ENCODE data around the gene TATDN2.
"Not testable (repeated sequence)": the region's sequence is repeated elsewhere in the genome, so short reads cannot be mapped to it uniquely, and the experiment has no call there.

Gene TATDN2

DNA sequence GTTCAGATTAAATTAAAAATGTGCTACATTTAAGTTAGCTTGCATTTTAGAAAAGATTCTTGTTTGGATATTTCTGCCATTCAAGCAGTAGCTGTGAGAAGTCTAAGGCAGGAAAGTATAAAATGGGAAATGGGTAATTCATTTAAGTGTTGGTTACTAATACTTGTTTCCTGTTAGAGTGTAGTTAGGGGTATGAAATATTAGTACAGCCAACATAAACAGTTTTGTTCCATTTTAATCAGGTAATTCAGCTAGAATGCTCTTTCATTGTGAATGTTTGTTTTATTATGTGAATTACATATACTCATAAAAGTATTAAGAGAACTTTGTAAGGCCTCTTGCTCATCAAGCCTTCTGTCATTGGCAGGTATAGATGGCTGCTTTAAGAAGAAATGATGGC is 19.9 kb downstream of the TATDN2 start:
- in situ Hi-C loops (cut with HindIII; ENCODE audit: low sequenced_read_pairs) = no loop called here

DNA sequence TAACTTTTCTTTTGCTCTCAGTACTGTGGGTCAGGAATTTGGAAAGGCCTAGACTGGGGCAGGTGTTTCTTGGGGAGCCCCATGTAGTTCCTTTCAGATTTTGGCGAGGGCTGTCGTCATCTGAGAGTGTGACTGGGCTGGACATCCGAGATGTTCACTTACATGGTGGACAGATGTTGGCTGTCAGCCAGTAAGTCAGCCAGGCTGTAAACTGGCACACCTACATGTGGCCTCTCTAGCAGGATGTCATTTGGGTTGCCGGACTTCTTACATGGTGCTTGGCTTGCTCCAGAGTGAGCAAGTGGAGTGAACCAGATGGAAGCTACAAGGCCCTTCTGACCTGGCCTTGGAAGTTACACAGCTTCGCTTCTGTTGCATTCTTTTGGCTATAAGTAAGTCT is 20.7 kb downstream of the TATDN2 start:
- in situ Hi-C loops (cut with HindIII; ENCODE audit: low sequenced_read_pairs) = no loop called here

DNA sequence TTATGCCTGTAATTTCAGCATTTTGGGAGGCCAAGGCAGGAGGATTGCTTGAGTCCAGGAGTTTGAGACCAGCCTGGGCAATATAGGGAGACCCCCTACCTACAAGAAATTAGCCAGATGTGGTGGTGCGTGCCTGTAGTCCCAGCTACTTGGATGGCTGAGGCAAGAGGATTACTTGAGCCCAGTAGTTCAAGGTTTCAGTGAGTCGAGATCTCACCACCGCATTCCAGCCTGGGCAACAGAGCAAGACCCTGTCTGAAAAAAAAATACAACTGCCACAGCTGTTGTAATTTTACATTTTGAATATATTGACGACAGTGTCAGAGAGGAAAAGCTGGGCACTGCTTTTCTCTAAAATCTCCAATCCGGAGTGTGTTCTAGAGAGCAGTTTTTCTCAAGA is 21.2 kb downstream of the TATDN2 start:
- in situ Hi-C loops (cut with HindIII; ENCODE audit: low sequenced_read_pairs) = no loop called here

DNA sequence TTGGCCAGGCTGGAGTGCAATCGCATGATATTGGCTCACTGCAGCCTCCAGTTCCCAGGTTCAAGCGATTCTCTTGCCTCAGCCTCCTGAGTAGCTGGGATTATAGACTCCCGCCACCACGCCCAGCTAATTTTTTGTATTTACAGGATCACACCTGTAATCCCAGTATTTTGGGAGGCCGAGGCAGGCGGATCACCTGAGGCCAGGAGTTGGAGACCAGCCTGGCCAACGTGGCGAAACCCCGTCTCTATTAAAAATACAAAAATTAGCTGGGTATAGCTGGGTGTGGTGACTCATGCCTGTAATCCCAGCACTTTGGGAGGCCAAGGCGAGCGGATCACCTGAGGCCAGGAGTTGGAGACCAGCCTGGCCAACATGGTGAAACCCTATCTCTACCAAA is 24.2 kb downstream of the TATDN2 start:
- in situ Hi-C loops (cut with HindIII; ENCODE audit: low sequenced_read_pairs) = not testable (repeated sequence)

DNA sequence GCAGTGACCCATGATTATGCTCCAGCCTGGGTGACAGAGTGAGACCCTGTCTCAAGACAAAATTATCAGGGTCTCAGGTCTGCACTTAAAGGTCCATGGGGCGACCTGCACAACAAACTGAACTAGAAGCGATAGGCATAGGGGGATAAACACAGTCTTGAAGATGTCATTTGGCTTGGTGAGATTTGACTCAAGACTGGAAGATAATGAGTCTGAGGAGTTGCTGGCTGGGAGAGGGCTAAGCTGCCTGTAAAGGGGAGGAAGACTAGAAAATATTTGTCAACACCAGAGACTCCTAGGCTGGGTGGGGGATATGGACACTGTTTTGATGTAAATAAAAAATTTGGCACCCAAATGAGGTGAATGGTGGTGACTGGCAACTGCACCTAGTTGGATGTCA is 24.7 kb downstream of the TATDN2 start:
- in situ Hi-C loops (cut with HindIII; ENCODE audit: low sequenced_read_pairs) = no loop called here

DNA sequence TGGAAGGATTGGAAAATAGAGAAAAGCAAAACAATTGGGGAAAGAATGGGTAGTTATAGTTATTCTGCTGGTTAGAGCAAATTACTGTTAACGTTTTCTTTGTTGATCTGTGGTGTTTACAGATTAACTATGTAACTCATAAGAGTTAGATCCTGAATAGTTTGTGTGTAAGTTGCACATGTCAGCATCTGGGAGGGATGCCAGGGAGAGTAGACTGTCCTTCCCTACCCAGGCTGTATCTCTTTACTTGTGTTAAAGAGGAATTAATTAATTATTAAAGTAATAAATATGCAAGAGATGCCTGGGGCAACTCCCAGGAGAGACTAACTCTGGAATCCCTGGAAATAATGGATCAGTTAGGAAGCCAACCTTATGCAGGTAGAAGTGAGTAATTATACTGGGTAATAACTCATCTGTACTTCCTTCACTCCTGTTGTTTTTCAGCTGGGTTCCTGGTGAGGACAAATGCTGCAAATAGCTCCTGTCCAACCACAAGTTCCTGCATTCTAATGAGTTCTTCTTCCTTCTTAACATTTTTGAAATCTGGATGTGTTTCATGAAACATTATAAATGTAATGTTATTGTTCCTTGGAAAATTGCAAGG is 25.5 kb downstream of the TATDN2 start:
- in situ Hi-C loops (cut with HindIII; ENCODE audit: low sequenced_read_pairs) = no loop called here

DNA sequence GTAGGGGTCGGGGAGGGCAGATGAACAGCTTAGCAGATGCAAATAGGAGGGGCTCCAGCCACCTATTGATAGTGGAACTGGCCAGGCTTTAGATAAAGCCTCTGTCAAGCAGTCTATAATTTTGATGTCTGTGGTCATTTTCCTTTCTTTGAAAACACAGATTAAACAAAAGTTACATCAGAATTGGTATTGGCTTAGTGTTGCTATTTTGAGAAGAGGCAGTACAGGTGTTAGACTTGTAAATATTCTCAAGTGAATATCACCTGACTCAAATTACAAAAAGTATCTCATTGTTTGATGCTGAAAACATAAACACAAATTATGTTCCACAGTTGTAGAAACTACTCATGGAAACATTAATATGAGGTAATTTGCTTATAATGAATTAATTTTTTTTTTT is 26.3 kb downstream of the TATDN2 start:
- in situ Hi-C loops (cut with HindIII; ENCODE audit: low sequenced_read_pairs) = no loop called here

DNA sequence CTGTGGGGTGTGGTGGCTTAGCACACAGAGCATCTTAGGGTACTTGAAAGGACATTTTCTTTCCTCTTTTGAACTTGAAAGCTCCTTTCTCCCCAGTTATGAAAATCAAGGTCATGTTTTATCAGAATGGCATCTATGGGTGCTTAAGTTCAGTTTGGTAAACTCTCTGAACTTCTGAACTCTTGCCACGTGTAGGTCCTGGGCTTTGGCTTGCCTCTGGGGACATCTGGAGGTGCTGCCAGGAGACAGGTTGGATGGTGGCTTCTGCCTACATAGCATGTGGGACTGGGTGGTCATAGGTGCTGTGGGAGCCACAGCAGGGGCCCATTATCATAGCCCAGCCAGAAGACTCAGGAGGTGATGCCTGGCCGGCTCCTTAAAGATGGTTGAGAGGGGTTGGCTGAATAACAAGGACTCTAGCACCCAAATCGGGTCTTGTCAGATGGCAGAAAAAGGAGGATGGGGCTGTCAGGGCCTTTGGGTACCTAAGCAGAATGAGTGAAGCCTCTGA is 28.9 kb downstream of the TATDN2 start:
- in situ Hi-C loops (cut with HindIII; ENCODE audit: low sequenced_read_pairs) = no loop called here

DNA sequence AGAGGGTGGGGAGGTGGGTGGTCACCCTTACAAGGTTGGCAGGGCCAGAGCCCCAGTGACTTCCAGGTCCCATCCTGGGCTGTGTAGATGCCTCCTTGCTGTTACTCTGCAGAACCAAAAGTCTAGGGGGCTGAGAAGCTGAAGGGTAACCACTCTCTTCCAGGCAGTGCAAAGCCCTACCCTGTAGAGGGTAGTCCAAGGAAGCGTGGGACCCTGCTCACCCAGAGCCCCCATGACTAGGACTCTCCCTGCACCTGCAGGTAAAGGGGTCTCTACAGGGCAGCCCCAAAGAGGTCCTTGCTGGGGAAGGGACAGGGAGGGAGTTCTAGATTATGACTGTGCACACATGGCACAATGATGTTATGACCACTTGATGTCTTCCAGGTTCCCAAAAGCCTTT is 30.2 kb downstream of the TATDN2 start:
- in situ Hi-C loops (cut with HindIII; ENCODE audit: low sequenced_read_pairs) = no loop called here

DNA sequence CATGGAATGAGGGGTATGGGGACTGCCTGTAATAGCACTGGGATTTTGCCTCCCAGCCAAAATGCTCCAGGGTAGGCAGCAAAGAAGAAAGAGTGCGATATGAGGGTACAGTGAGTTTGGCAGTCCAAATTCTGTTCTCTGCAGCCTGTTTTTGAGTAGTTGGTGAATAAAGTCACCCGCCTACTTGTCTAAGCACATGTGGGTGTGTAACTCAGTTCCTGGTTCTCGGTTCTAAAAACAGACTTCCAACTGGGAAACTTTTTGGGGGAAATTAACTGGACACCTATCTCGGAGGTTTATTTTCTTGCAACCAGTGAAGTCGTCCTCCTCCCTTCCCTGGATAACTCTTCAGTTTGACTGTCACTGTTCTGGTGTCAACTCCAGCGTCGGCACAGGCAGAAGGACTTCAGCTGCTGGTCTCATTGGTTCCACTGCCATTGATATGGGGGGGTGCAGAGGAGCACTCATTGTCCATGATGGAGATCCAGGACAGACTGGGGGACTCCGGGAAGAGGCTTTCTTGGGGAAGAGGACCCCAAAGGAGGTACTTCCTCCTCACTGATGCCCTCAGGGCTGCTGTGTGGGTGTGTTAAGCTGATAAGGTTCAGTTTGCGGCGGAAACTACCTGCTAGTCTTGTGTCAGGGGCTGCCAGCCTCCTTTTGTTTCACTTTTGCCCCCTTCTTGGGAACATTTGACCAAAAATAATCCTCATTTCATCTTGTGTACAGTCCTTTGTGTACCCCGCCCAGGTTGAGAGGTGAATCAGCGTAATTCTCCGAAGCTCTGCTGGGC is 31.3 kb downstream of the TATDN2 start:
- in situ Hi-C loops (cut with HindIII; ENCODE audit: low sequenced_read_pairs) = no loop called here

DNA sequence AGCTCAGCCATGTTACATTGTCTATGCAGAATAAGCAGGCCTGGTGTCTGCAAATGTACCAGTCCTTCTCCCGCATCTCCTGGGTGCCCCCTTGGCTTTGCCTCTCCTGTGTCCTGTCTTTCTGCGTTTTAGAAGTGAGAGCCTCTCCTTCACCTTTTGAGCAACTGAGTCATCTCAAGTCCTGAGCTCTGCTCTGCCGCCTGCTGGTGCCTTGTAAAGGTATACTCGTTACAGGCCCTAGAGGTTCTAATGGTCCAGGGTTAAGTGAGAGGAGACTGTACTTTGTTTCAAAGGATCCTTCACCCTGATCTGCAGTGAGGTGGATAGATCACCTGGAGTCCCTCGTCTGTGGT is 31.9 kb downstream of the TATDN2 start:
- in situ Hi-C loops (cut with HindIII; ENCODE audit: low sequenced_read_pairs) = no loop called here

DNA sequence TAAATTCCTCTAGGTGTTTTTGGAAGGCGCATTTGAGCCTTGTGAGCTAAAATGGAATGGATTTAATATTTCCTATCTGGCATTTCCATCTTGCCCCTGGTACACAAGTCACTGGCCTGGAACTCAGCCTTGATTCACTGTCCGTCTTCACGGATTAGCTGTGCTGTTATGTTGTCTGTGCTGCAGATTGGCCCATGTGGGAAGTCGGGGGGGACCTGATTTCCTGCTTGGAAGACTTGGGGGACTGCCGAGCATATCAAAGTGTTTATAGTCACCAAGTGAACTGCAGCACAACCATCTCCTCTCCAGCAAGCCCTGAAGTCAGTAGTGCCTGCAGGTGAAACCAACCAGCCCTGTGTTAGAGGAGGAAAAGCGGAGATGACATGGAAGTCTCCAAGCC is 32.3 kb downstream of the TATDN2 start:
- in situ Hi-C loops (cut with HindIII; ENCODE audit: low sequenced_read_pairs) = no loop called here

DNA sequence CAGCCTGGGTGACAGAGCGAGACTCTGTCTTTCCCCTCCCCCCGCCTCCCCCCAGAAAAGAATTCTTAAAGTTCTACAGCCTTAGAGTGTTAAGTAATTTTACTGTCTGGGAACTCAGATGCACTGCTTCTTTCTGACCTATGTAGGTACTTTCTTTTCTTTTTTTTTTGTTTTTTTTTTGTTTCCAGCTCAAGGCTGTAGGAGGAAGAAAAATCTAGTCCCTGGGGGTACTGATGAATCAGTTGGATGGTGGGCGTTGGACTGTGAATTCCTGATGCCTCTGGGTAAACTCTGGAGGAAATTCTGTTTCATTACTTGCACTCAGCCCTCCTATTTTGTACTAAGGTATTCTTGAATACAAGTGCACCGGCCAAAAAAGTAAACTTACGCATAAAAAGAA is 33.7 kb downstream of the TATDN2 start:
- in situ Hi-C loops (cut with HindIII; ENCODE audit: low sequenced_read_pairs) = no loop called here

DNA sequence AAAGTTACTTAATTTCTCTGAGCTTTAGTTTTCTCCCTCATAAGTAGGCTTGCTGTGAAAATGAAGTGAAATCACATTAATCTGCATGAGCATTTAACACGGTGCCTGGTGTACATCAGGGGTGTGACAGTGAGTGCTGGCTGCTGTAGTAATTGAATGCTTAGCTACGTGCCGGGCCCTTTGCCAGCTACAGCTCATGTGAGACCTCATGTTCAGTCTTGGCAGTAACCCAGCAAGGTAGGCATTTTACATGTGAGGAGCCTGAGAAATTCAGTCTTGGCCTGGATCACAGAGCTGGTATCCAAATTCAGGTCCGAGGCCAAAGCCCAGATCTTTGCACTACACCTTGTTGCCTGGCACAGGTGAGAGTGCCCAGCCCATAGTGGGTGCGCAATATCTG is 35.4 kb downstream of the TATDN2 start:
- in situ Hi-C loops (cut with HindIII; ENCODE audit: low sequenced_read_pairs) = no loop called here

DNA sequence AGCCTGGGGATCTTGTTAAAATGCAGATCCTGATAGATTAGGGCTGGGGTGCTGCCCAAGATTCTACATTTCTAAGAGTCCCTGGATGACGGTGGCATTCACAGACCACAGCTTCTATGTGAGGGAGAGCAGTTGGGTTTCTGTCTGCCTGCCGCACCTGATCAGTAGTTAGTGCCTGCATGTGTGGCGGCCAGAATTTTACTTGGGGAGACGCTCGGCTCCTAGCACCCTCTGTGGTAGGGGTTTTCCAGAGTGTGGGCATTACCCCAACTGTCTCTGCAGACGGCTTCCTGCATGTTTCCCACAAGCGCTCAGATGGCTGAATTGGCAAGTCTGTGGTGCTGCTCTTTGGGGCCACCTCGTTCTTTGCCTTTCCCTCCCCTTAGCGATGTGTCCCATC is 36.2 kb downstream of the TATDN2 start:
- in situ Hi-C loops (cut with HindIII; ENCODE audit: low sequenced_read_pairs) = no loop called here

DNA sequence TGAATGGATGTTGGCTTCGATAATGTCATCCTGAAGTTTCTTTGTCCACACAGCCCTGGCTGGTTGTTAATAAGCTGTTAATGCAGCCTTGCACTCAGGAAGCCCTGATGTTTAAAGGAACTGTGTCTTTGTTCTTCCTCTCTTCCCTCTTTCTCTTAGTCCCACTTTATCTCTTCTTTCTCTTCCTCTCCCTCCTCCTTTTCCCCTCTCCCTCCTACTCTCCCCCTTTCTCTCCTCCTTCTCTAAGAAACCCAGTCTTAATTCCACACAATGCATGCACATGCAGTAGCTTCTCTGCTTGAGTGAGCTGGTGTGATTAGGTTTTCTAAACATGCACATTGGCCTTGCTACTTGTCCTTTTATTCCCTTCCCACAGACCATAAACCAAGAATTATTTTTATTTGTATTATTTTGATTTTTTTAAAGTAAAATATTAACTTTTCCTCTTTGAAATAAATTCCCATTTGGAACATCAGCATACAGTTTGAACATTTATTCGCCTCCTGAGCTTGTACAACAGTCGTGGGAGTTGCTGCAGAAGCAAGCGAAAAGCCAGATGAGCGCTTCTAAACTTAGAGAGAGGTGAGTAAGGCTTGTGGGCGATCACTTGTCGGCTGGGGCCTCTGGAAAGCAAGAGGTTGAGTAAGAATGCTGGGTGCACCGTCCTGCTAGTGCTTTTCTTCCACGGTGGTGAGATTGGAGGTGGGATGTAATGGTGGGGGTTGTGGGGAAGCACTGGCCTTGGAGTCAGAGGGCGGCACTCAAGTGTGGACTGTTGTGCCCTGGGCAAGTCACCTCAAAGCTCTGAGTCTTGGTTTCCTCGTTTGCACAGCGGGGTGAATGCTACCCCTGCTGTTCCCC is 37.2 kb downstream of the TATDN2 start:
- in situ Hi-C loops (cut with HindIII; ENCODE audit: low sequenced_read_pairs) = no loop called here

DNA sequence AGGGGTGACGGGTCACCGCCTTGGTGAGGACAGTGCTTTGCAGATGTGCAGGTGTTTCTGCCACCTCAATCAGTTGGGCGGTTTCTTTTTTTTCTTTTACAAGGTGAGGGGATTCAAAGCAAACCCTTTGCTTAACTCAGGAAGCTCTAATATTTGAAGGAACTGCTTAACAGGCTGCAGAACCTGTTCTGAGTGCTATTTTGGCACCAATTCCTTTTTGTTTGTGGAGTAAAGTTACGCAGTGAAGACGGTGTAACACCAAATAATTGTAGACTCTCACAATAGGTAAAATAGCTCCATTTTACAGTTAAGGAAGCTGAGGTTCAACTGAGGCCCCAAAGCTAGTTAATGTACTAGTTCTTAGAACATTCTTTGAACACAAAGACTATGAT is 37.9 kb downstream of the TATDN2 start:
- in situ Hi-C loops (cut with HindIII; ENCODE audit: low sequenced_read_pairs) = no loop called here

DNA sequence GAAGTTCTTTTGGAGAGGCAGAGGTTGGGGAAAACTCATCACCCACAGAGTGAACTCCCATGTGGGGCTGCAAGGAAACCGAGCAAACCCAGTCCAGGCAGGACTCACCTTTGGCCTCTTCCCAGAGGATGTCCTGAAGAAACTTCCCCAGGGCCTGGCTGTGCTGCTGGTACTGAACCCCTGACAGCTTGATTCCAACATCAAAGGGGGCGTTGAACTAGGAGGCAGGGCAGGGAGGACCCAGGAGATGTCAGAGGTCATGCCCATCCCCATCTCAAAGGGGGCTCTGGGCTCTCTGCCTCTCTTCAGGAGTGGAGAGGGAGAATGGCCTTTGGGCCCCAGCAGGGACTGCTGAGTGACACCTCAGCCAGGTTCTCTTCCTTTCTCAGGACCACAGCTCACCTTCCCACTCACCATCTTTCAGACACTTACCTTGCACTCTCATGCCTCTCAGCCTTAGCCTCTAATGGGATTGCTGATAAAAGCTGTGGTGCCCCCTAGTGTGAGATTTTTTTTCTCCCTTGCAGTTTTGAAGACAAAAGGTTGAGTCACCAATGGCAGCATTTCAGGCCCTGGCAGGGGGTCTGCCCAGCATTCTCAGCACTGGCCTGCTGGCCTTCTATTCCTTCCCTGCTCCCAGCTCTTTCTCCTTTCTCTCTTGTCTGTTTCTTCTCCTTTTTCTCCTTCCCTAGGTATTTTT is 38.5 kb downstream of the TATDN2 start:
- in situ Hi-C loops (cut with HindIII; ENCODE audit: low sequenced_read_pairs) = no loop called here

DNA sequence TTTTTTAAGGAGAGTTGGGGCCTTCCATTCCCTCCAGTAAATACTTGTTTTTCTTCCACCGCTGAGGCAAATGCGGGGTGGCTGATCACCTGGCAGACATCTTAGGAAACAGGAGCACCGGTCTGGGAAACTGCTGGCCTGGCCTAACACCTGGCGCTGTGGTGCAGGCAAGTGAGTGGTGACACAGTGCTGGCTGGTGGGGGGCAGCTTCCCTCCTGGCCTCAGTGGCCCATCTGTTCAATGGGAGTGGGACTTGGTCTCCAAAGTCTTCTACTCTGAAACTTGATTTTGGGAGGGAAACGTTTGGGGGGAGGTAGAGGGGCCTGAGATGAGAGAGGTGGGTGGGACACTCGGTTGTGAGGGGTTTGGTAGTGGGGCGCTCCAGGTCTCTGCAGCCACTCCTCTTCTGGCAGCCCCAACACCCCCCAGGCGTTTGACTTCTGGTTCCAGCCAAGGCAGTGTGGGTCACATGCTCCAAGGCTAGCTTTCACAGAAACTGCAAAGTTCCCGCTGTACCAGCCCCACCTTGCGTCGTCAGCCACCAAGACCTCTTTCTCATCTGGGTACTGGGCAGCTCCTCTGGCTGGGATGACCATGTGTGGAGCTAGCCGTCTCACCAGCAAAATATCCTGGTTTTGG is 39.8 kb downstream of the TATDN2 start:
- in situ Hi-C loops (cut with HindIII; ENCODE audit: low sequenced_read_pairs) = no loop called here

DNA sequence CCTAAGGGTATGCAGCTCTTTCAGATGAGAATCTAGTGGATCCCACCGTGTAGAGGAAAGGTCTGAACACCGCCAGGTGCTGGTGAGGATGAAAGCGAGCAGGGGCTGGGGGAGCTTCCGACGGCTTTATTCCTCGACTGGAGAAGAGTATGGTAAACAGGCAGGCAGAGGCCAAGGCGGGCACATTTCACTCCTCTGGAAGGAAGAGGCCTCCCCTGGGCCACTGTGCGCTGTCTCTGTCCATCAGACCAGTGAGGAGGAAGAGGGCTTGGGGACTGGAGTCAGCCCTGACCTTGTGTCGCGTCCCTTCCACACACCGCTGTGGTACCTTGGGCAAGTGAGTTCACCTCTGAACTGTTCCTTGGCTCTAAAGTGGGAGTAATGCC is 40.3 kb downstream of the TATDN2 start:
- in situ Hi-C loops (cut with HindIII; ENCODE audit: low sequenced_read_pairs) = no loop called here

DNA sequence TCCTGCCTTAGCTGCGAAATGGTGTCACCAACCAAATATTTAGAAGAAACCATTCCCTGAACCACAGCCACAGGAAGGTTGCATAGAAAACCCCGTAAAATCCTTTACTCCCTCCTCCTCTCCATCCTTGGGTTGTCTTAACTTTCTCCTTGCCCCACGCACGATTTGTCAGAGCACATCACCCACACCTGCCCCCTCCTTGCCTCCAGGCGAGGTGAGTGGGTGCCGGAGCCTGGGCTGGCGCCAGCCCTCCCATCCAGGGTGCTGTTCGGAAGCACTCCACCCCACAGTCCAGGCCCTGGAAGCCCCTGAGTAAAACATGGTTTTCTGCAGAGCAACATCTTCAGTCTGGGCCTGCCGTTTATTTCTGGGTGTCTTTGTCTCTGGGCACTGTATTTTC is 40.8 kb downstream of the TATDN2 start:
- in situ Hi-C loops (cut with HindIII; ENCODE audit: low sequenced_read_pairs) = no loop called here
